DND-41 (cell line): Measurements from ENCODE around the gene KCNJ6.

Experiments
- CTCF ChIP-seq: IDR thresholded peaks from 2 replicates; pipeline ENCODE4 v1.5.1; 2012; ENCODE audit warnings: borderline replicate concordance, low read length, moderate library complexity, mild to moderate bottlenecking; ENCODE audit not compliant: poor library complexity, severe bottlenecking; ENCODE audit errors: extremely low read depth
- EZH2 ChIP-seq: IDR thresholded peaks from 3 replicates; pipeline ENCODE4 v1.6.1; 2012; ENCODE audit warnings: borderline replicate concordance, low read depth, mild to moderate bottlenecking, moderate library complexity, low read length, inconsistent platforms; ENCODE audit not compliant: severe bottlenecking

DNA sequence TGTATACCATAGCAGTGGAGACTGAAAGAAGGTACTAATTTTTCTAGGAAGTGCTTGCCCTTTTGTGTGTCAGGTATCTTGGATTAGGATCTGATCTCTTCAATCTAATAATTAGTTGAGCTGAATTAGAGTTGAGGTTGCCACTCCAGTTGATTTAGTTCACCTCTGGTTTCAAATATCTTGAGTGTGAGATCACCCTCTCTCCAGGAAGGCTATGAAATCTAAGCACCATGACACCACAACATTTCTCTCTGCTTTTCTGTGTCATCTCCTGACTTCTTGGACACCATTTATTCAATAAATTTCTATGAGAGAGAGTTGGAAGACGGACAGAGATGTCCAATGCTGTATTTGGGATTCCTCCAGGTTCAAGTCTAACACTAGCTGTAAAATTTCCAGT is 336.9 kb downstream of the KCNJ6 start:
- TF ChIP-seq CTCF (no peak), EZH2 (no peak)
